IMR-90 (cell line): Measurements from ENCODE around the gene CASP7. TPM values are rescaled to one million over a fixed set of nuclear protein-coding genes. Genes with fewer than 3 reads are reported as not detected.

Source experiments
- ATAC-seq: fragments of 200-7000 bp; cut with Tn5 transposase; 2 replicates; pipeline ENCODE4 v1.9.1; 2020; ENCODE audit warnings: low read depth, mild to moderate bottlenecking, moderate library complexity
- BruUV-seq: library from RNA; stranded (reverse); fragments of 400-500 nt; replicated peaks from 2 replicates; lab custom pipeline; 2021; lab: Mats Ljungman, UMichigan
- CTCF ChIA-PET: fragments of 300-600 bp; formaldehyde crosslinking; extraction: SDS; loops from one replicate; lab custom pipeline; 2021; ENCODE audit warnings: antibody characterized with exemption; lab: Yijun Ruan, JAX
- POLR2A ChIA-PET: fragments of 300-600 bp; sonication (Branson Sonifier 250); formaldehyde crosslinking; loops from one replicate; lab custom pipeline; 2022; ENCODE audit warnings: antibody characterized with exemption; ENCODE audit not compliant: unreplicated experiment; lab: Charles Lee
- DNase-seq: peaks from one replicate; pipeline ENCODE4 v3.0.0; 2013
- H2AFZ ChIP-seq: replicated peaks from 2 replicates; pipeline ENCODE3; 2013; ENCODE audit warnings: low read length, mild to moderate bottlenecking; ENCODE audit not compliant: poor library complexity
- H2AK5ac ChIP-seq: 2 replicates; pipeline ENCODE4 v1.6.1; 2013; ENCODE audit warnings: low read depth, low read length, inconsistent platforms
- H2AK9ac ChIP-seq: replicated peaks from 2 replicates; pipeline ENCODE3; 2013; ENCODE audit warnings: mild to moderate bottlenecking, low read depth, low read length, moderate library complexity; ENCODE audit not compliant: poor library complexity
- H2BK120ac ChIP-seq: 2 replicates; pipeline ENCODE4 v1.6.1; 2013; ENCODE audit warnings: low read depth, low read length, inconsistent platforms
- H2BK15ac ChIP-seq: 3 replicates; pipeline ENCODE4 v1.6.1; 2013; ENCODE audit warnings: low read depth, low read length, inconsistent platforms
- H2BK20ac ChIP-seq: 2 replicates; pipeline ENCODE4 v1.6.1; 2013; ENCODE audit warnings: low read depth, mild to moderate bottlenecking, inconsistent platforms, low read length, moderate library complexity
- H2BK5ac ChIP-seq: 2 replicates; pipeline ENCODE4 v1.6.1; 2013; ENCODE audit warnings: mild to moderate bottlenecking, low read depth, low read length, inconsistent platforms; ENCODE audit not compliant: poor library complexity, severe bottlenecking
- H3K14ac ChIP-seq: replicated peaks from 2 replicates; pipeline ENCODE4 v1.6.1; 2013; ENCODE audit warnings: low read depth, low read length, inconsistent platforms
- H3K18ac ChIP-seq: 2 replicates; pipeline ENCODE4 v1.6.1; 2013; ENCODE audit warnings: low read depth, low read length, control low read depth
- H3K23ac ChIP-seq: 2 replicates; pipeline ENCODE4 v1.6.1; 2013; ENCODE audit warnings: low read depth, low read length, inconsistent platforms
- H3K27ac ChIP-seq: 2 replicates; pipeline ENCODE4 v1.5.1; 2013; ENCODE audit warnings: mild to moderate bottlenecking, control low read depth, low read length; ENCODE audit not compliant: insufficient read depth
- H3K27me3 ChIP-seq: 2 replicates; pipeline ENCODE4 v1.6.1; 2013; ENCODE audit warnings: low read length; ENCODE audit not compliant: control insufficient read depth, insufficient read depth
- H3K36me3 ChIP-seq: 2 replicates; pipeline ENCODE4 v1.6.1; 2013; ENCODE audit warnings: low read length, mixed read lengths; ENCODE audit not compliant: control insufficient read depth, insufficient read depth
- H3K4ac ChIP-seq: 2 replicates; pipeline ENCODE4 v1.6.1; 2013; ENCODE audit warnings: low read depth, low read length, inconsistent platforms
- H3K4me1 ChIP-seq: 2 replicates; pipeline ENCODE4 v1.6.1; 2013; ENCODE audit warnings: low read length, mixed read lengths; ENCODE audit not compliant: control insufficient read depth, insufficient read depth
- H3K4me2 ChIP-seq: 2 replicates; pipeline ENCODE4 v1.6.1; 2013; ENCODE audit warnings: low read depth, mild to moderate bottlenecking, control low read depth, low read length, moderate library complexity
- H3K4me3 ChIP-seq: 2 replicates; pipeline ENCODE4 v1.5.1; 2013; ENCODE audit warnings: low read depth, mild to moderate bottlenecking, control low read depth, low read length, moderate library complexity; ENCODE audit not compliant: insufficient read depth
- H3K56ac ChIP-seq: 2 replicates; pipeline ENCODE4 v1.6.1; 2013; ENCODE audit warnings: low read length, inconsistent platforms; ENCODE audit not compliant: insufficient read depth; ENCODE audit errors: extremely low read depth
- H3K79me1 ChIP-seq, 2 experiments: 2 replicates each; pipeline ENCODE4 v1.6.1; 2013; ENCODE audit warnings: low read length in 2 of 2, inconsistent platforms in 1 of 2, low read depth in 1 of 2
- H3K9ac ChIP-seq: 2 replicates; pipeline ENCODE4 v1.6.1; 2013; ENCODE audit warnings: low read depth, low read length, control low read depth
- H3K9me1 ChIP-seq: 2 replicates; pipeline ENCODE4 v1.6.1; 2013; ENCODE audit warnings: low read length, inconsistent platforms; ENCODE audit not compliant: insufficient read depth
- H3K9me3 ChIP-seq: 2 replicates; pipeline ENCODE4 v1.6.1; 2013; ENCODE audit warnings: low read length; ENCODE audit not compliant: control insufficient read depth, insufficient read depth
- H4K20me1 ChIP-seq: 2 replicates; pipeline ENCODE4 v1.6.1; 2013; ENCODE audit warnings: low read length, inconsistent platforms; ENCODE audit not compliant: insufficient read depth
- H4K5ac ChIP-seq: 2 replicates; pipeline ENCODE4 v1.6.1; 2013; ENCODE audit warnings: mild to moderate bottlenecking, low read depth, low read length, control low read depth
- H4K8ac ChIP-seq, 2 experiments: 2 replicates each; pipeline ENCODE4 v1.6.1; 2013; ENCODE audit warnings: low read depth in 2 of 2, low read length in 2 of 2, control low read depth in 1 of 2, inconsistent platforms in 1 of 2
- H4K91ac ChIP-seq: 2 replicates; pipeline ENCODE4 v1.6.1; 2013; ENCODE audit warnings: low read depth, low read length, inconsistent platforms; ENCODE audit not compliant: insufficient read depth
- BHLHE40 ChIP-seq: fragments of 150-350 bp; IDR thresholded peaks from 2 replicates; pipeline ENCODE4 v1.6.1; 2016; ENCODE audit warnings: mild to moderate bottlenecking, low read depth, low read length
- CEBPB ChIP-seq: IDR thresholded peaks from 2 replicates; pipeline ENCODE4 v1.6.1; 2012; ENCODE audit warnings: low read depth, low read length, improper control_type of control experiment
- CHD1 ChIP-seq: IDR thresholded peaks from 2 replicates; pipeline ENCODE4 v1.6.1; 2012; ENCODE audit warnings: low read depth, low read length, improper control_type of control experiment
- FOS ChIP-seq: fragments of 150-350 bp; IDR thresholded peaks from 2 replicates; pipeline ENCODE4 v1.6.1; 2016; ENCODE audit warnings: low read depth, low read length
- MAFK ChIP-seq: IDR thresholded peaks from 2 replicates; pipeline ENCODE4 v1.6.1; 2012; ENCODE audit warnings: low read depth, low read length, improper control_type of control experiment
- MAZ ChIP-seq: IDR thresholded peaks from 2 replicates; pipeline ENCODE4 v1.6.1; 2012; ENCODE audit warnings: low read depth, mild to moderate bottlenecking, low read length, improper control_type of control experiment, moderate library complexity, borderline replicate concordance
- MXI1 ChIP-seq: IDR thresholded peaks from 2 replicates; pipeline ENCODE4 v1.6.1; 2012; ENCODE audit warnings: low read depth, mild to moderate bottlenecking, low read length, moderate library complexity, borderline replicate concordance
- NFE2L2 ChIP-seq: fragments of 150-350 bp; IDR thresholded peaks from 2 replicates; pipeline ENCODE4 v1.6.1; 2016; ENCODE audit warnings: low read depth, mild to moderate bottlenecking, low read length
- RAD21 ChIP-seq: IDR thresholded peaks from 2 replicates; pipeline ENCODE4 v1.6.1; 2012; ENCODE audit warnings: low read length, improper control_type of control experiment
- SMC3 ChIP-seq: fragments of 150-350 bp; IDR thresholded peaks from 2 replicates; pipeline ENCODE4 v1.6.1; 2016; ENCODE audit warnings: low read depth, mild to moderate bottlenecking, antibody characterized with exemption, low read length, moderate library complexity
- WGBS, 2 experiments: methylation state at CpG; one replicate each; pipeline versions ENCODE4 v1.1.5 to v1.1.7; 2013; ENCODE audit warnings: missing lambda C conversion rate in 2 of 2; ENCODE audit not compliant: insufficient read length in 1 of 2; ENCODE audit errors: extremely low coverage in 2 of 2; 5-methylcytosine and 5-hydroxymethylcytosine counted together
- dilution Hi-C: fragments of 300-500 bp; cut with HindIII; formaldehyde crosslinking; loops from one replicate; pipeline ENCODE4 v1.14.3; 2018; ENCODE audit warnings: low sequenced_read_pairs; ENCODE audit not compliant: unreplicated experiment
- in situ Hi-C: fragments of 300-500 bp; cut with MboI; formaldehyde crosslinking; loops from 3 replicates; pipeline ENCODE4 v1.14.3; 2019; ENCODE audit warnings: low sequenced_read_pairs, inconsistent platforms, mixed read lengths
- intact Hi-C: fragments of 100-400 bp; cut with micrococcal nuclease; formaldehyde crosslinking; loops from 2 replicates; pipeline ENCODE4 v1.10.0; 2022
- polyA plus RNA-seq, 3 experiments: library from polyadenylated mRNA; depleted of rRNA; stranded (reverse); fragments of >200 nt; gene quantifications; 2 replicates each; pipeline ENCODE4 v1.2.3, GENCODE V29; 2012; ENCODE audit warnings: low replicate concordance in 1 of 3
- total RNA-seq: library from RNA; depleted of rRNA; stranded (reverse); fragments of >200 nt; gene quantifications from 2 replicates; pipeline ENCODE4 v1.2.3, GENCODE V29; 2012
- TF ChIP-seq, protein P1 (sequence below): conservative IDR thresholded peaks from 2 replicates; pipeline ENCODE4 v1.5.1; 2012; ENCODE audit warnings: mild to moderate bottlenecking, low read depth, low read length, improper control_type of control experiment

CASP7 gene
- total and polyA plus RNA-seq, 2 of the 4 experiments (the other 2 are of a cell fraction) = 15.1 to 16.7 TPM

DNA sequence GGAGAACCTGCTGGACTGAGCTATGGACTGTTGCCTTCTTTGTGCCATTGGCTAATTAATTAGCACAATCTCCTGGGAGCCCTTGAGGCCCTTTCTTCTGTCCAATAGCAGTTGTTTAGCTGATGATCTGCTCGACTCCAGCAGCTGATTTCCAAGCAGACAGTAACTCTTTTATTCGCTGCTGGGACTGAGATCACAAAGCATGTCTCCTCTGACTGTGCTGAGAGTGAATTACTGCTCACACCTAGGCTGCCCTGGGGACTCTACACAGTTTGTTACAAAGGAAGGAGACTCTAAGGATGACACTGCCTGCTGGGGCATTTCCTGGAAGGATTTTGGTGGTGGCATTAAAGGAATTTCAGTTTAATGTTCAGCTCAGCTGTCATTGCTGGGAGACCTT lies 31.4 kb downstream of the CASP7 start:
- Histone ChIP-seq H4K8ac (no peak overlapping the region), H2BK5ac (no peak overlapping the region), H3K36me3 (peaks cover 5% of the 10 kb centered on the region; the same call in 1 of the 2 replicates), H3K4ac (no peak overlapping the region), H3K27ac (no peak overlapping the region), H2AFZ (no peak overlapping the region), H2BK120ac (no peak overlapping the region), H4K91ac (no peak overlapping the region), H3K56ac (no peak overlapping the region), H4K5ac (no peak overlapping the region), H2BK20ac (no peak overlapping the region), H3K4me1 (peaks cover 4% of the 10 kb centered on the region), H3K4me2 (no peak overlapping the region), H3K9me3 (no peaks in the 10 kb centered on the region), H2BK15ac (no peak overlapping the region), H3K23ac (no peak overlapping the region), H2AK5ac (no peak overlapping the region), H3K4me3 (no peak overlapping the region), H3K9me1 (peaks cover 8% of the 10 kb centered on the region; the same call in 1 of the 2 replicates), H3K27me3 (no peaks in the 10 kb centered on the region), H3K18ac (no peak overlapping the region), H2AK9ac (no peak overlapping the region), H4K20me1 (peaks cover 19% of the 10 kb centered on the region), H3K14ac (no peak overlapping the region), H3K9ac (no peak overlapping the region), H3K79me1 (peaks cover 8 to 46% of the 10 kb centered on the region in 2 experiments)
- dilution Hi-C loops = no loop called here
- WGBS, 2 experiments = no CpG with 5 or more reads among the region's 2 CpGs
- ChIA-PET POLR2A (no interaction called here), CTCF (no interaction called here)
- ATAC-seq (no peak), DNase-seq (no peak)
- intact Hi-C loops = no loop called here
- in situ Hi-C loops = no loop called here
- TF ChIP-seq SMC3 = no peak
- TF ChIP-seq, protein P1, sequence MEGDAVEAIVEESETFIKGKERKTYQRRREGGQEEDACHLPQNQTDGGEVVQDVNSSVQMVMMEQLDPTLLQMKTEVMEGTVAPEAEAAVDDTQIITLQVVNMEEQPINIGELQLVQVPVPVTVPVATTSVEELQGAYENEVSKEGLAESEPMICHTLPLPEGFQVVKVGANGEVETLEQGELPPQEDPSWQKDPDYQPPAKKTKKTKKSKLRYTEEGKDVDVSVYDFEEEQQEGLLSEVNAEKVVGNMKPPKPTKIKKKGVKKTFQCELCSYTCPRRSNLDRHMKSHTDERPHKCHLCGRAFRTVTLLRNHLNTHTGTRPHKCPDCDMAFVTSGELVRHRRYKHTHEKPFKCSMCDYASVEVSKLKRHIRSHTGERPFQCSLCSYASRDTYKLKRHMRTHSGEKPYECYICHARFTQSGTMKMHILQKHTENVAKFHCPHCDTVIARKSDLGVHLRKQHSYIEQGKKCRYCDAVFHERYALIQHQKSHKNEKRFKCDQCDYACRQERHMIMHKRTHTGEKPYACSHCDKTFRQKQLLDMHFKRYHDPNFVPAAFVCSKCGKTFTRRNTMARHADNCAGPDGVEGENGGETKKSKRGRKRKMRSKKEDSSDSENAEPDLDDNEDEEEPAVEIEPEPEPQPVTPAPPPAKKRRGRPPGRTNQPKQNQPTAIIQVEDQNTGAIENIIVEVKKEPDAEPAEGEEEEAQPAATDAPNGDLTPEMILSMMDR = no peak
- no peak for TF ChIP-seq MXI1
- no peak for TF ChIP-seq CHD1
- no peak for TF ChIP-seq MAFK
- no peak for TF ChIP-seq MAZ
- no peak for TF ChIP-seq CEBPB
- no peak for TF ChIP-seq NFE2L2
- no peak for TF ChIP-seq BHLHE40
- no peak for TF ChIP-seq RAD21
- TF ChIP-seq FOS = no peak
- no TSS peak for BruUV-seq
